ENCODE measurements around the gene CARM1.

Gene CARM1

GRCh38 chr19:10839114-10840050 lies 32.0 kb upstream of the CARM1 start:
- Histone ChIP-seq H2AFZ (ENCODE audit: low read length) (no peak overlapping the region), H3K36me3 (ENCODE audit: insufficient read depth, low read length) (no peaks in the 10 kb centered on the region), H3F3A (ENCODE audit: low read depth) (no peaks in the 10 kb centered on the region; the same call in 1 of the 2 replicates), H4K20me1 (ENCODE audit: insufficient read depth, low read length, poor library complexity, severe bottlenecking) (peaks cover 7% of the 10 kb centered on the region), H3K9me3 (ENCODE audit: insufficient read depth, low read depth, low read length) (no peaks in the 10 kb centered on the region), H3K4me1 (ENCODE audit: insufficient read depth, low read length, poor library complexity, severe bottlenecking) (peaks cover 14% of the 10 kb centered on the region), H3K4me2 (ENCODE audit: low read depth, low read length, poor library complexity, severe bottlenecking) (no peak overlapping the region), H3K4me3 (ENCODE audit: low read length, poor library complexity, severe bottlenecking) (no peak overlapping the region), H3K9me2 (replicated peaks; ENCODE audit: low read depth, low read length) (no peaks in the 10 kb centered on the region), H3K27me3 (ENCODE audit: insufficient read depth, low read length, poor library complexity, severe bottlenecking) (no peaks in the 10 kb centered on the region), H3K9ac (ENCODE audit: low read depth, low read length, poor library complexity, severe bottlenecking) (no peak overlapping the region), H3K79me2 (ENCODE audit: insufficient read depth, low read length) (no peaks in the 10 kb centered on the region; the same call in none of the 2 replicates)
- TF ChIP-seq EZH2phosphoT487 (IDR thresholded peaks at IDR 0.05; ENCODE audit: borderline replicate concordance) (no peak), CTCF (conservative IDR thresholded peaks at IDR 0.05; ENCODE audit: low read length) (no peak)

GRCh38 chr19:10842788-10843187 lies 28.6 kb upstream of the CARM1 start:
- Histone ChIP-seq H3K9ac (ENCODE audit: low read depth, low read length, poor library complexity, severe bottlenecking) (no peak overlapping the region), H3K4me1 (ENCODE audit: insufficient read depth, low read length, poor library complexity, severe bottlenecking) (no peaks in the 10 kb centered on the region), H3F3A (ENCODE audit: low read depth) (no peaks in the 10 kb centered on the region), H3K27me3 (ENCODE audit: insufficient read depth, low read length, poor library complexity, severe bottlenecking) (no peaks in the 10 kb centered on the region), H2AFZ (ENCODE audit: low read length) (no peak overlapping the region), H4K20me1 (ENCODE audit: insufficient read depth, low read length, poor library complexity, severe bottlenecking) (no peaks in the 10 kb centered on the region), H3K79me2 (ENCODE audit: insufficient read depth, low read length) (no peaks in the 10 kb centered on the region), H3K4me3 (ENCODE audit: low read length, poor library complexity, severe bottlenecking) (no peak overlapping the region), H3K4me2 (ENCODE audit: low read depth, low read length, poor library complexity, severe bottlenecking) (no peak overlapping the region), H3K36me3 (ENCODE audit: insufficient read depth, low read length) (no peaks in the 10 kb centered on the region), H3K9me2 (replicated peaks; ENCODE audit: low read depth, low read length) (no peaks in the 10 kb centered on the region), H3K9me3 (ENCODE audit: insufficient read depth, low read depth, low read length) (peaks cover 6% of the 10 kb centered on the region; the same call in 1 of the 2 replicates)
- no peak for TF ChIP-seq CTCF (conservative IDR thresholded peaks at IDR 0.05; ENCODE audit: low read length)
- TF ChIP-seq EZH2phosphoT487 (IDR thresholded peaks at IDR 0.05; ENCODE audit: borderline replicate concordance): no peak

GRCh38 chr19:10846500-10847202 lies 24.7 kb upstream of the CARM1 start:
- Histone ChIP-seq H3K9me3 (ENCODE audit: insufficient read depth, low read depth, low read length) (peaks cover 6% of the 10 kb centered on the region; the same call in 1 of the 2 replicates), H3K9ac (ENCODE audit: low read depth, low read length, poor library complexity, severe bottlenecking) (no peak overlapping the region)
- TF ChIP-seq EZH2phosphoT487 (IDR thresholded peaks at IDR 0.05; ENCODE audit: borderline replicate concordance) (no peak), CTCF (conservative IDR thresholded peaks at IDR 0.05; ENCODE audit: low read length) (no peak)

More at GRCh38 chr19:10846500-10847202, 24.7 kb upstream of the CARM1 start:
- Histone ChIP-seq H3K79me2 (ENCODE audit: insufficient read depth, low read length) (no peaks in the 10 kb centered on the region), H4K20me1 (ENCODE audit: insufficient read depth, low read length, poor library complexity, severe bottlenecking) (no peaks in the 10 kb centered on the region), H2AFZ (ENCODE audit: low read length) (no peak overlapping the region), H3K27me3 (ENCODE audit: insufficient read depth, low read length, poor library complexity, severe bottlenecking) (no peaks in the 10 kb centered on the region), H3K36me3 (ENCODE audit: insufficient read depth, low read length) (no peaks in the 10 kb centered on the region), H3F3A (ENCODE audit: low read depth) (no peaks in the 10 kb centered on the region), H3K4me2 (ENCODE audit: low read depth, low read length, poor library complexity, severe bottlenecking) (no peak overlapping the region), H3K4me3 (ENCODE audit: low read length, poor library complexity, severe bottlenecking) (no peak overlapping the region), H3K4me1 (ENCODE audit: insufficient read depth, low read length, poor library complexity, severe bottlenecking) (no peaks in the 10 kb centered on the region), H3K9me2 (replicated peaks; ENCODE audit: low read depth, low read length) (no peaks in the 10 kb centered on the region)
